T47D (cell line): ENCODE results near the gene PCP4L1.
"Not testable (repeated sequence)": the region's sequence is repeated elsewhere in the genome, so short reads cannot be mapped to it uniquely, and the experiment has no call there.

Experiments used
- DNase-seq, 2 experiments: peaks; one replicate each; pipeline versions ENCODE4 v3.0.0 to v3.0.0-alpha.2; 2011 to 2012; ENCODE audit warnings: low read depth in 1 of 2, low spot score in 1 of 2
- JUND ChIP-seq: IDR thresholded peaks from 2 replicates; pipeline ENCODE4 v1.6.1; 2012; ENCODE audit warnings: low read depth
- in situ Hi-C: cut with HindIII; loops from 2 replicates; pipeline ENCODE4 v1.10.0; 2016; ENCODE audit warnings: low sequenced_read_pairs, low pct_unique_long_range_greater_than_20kb

Gene PCP4L1

GRCh38 chr1:161298116-161298515 lies 39.6 kb downstream of the PCP4L1 start:
- in situ Hi-C loops: no loop called here
- DNase-seq: no peak
- TF ChIP-seq JUND: no peak

GRCh38 chr1:161299347-161299746 lies 40.8 kb downstream of the PCP4L1 start:
- no peak for TF ChIP-seq JUND
- in situ Hi-C loops: no loop called here
- DNase-seq: no peak

GRCh38 chr1:161300478-161300877 lies 41.9 kb downstream of the PCP4L1 start:
- in situ Hi-C loops: no loop called here
- no peak for DNase-seq
- no peak for TF ChIP-seq JUND

GRCh38 chr1:161304927-161305866 lies 46.7 kb downstream of the PCP4L1 start:
- TF ChIP-seq JUND: no peak
- in situ Hi-C loops: no loop called here
- no peak for DNase-seq

- TF ChIP-seq JUND: no peak
- DNase-seq: no peak
- in situ Hi-C loops: no loop called here
These were observed 47.4 kb downstream of the PCP4L1 start for GRCh38 chr1:161305867-161306519.

GRCh38 chr1:161307230-161307768 lies 48.8 kb downstream of the PCP4L1 start:
- in situ Hi-C loops: no loop called here
- no peak for TF ChIP-seq JUND
- no peak for DNase-seq

GRCh38 chr1:161307892-161308638 lies 49.5 kb downstream of the PCP4L1 start:
- in situ Hi-C loops: no loop called here
- no peak for TF ChIP-seq JUND
- DNase-seq: no peak

GRCh38 chr1:161309868-161310267 lies 51.3 kb downstream of the PCP4L1 start, which contains the start of gene MPZ:
Gene MPZ, minus strand, starts transcription at chr1:161309968. Its CDS starts 63 bp downstream, at chr1:161309905.
- in situ Hi-C loops: no loop called here
- TF ChIP-seq JUND: no peak
- no peak for DNase-seq

GRCh38 chr1:161311595-161312181 lies 53.1 kb downstream of the PCP4L1 start:
- in situ Hi-C loops: no loop called here
- no peak for DNase-seq
- TF ChIP-seq JUND: no peak

GRCh38 chr1:161313554-161314200 lies 55.1 kb downstream of the PCP4L1 start:
- no peak for DNase-seq
- in situ Hi-C loops: no loop called here
- no peak for TF ChIP-seq JUND

- peak; percentile 89 to 94 for DNase-seq
These were observed 55.8 kb downstream of the PCP4L1 start, which contains the start of gene SDHC for GRCh38 chr1:161314201-161314981. Gene SDHC, plus strand, starts transcription at chr1:161314381. Its CDS starts 25 bp downstream, at chr1:161314406.

GRCh38 chr1:161315841-161316674 lies 57.5 kb downstream of the PCP4L1 start:
- DNase-seq, in situ Hi-C loops: not testable (repeated sequence)

More at GRCh38 chr1:161314201-161314981, 55.8 kb downstream of the PCP4L1 start, which contains the start of gene SDHC:
- TF ChIP-seq JUND: no peak
- in situ Hi-C loops: no loop called here
